Upper lobe of left lung (tissue), 4 donors: Measurements from ENCODE around the gene BEX4.

Experiments used
- CTCF ChIP-seq, 6 experiments: fragments of 450-650 bp in 4 of 6; fragments of 200-600 bp in 2 of 6; sonication (generic) in 2 of 6; IDR thresholded peaks; one replicate each; pipeline ENCODE4 v1.5.1; 2016 to 2019; ENCODE audit warnings: antibody characterized with exemption in 6 of 6
- POLR2A ChIP-seq, 4 donors: fragments of 450-650 bp; IDR thresholded peaks; one replicate each; pipeline ENCODE4 v1.5.1; 2016 to 2017; ENCODE audit warnings: antibody characterized with exemption in 4 of 4, mild to moderate bottlenecking in 2 of 4

GRCh38 chrX:103201041-103201440, 13.9 kb upstream of the BEX4 start:
- TF ChIP-seq POLR2A (IDR thresholded peaks at IDR 0.05), result no peak
- no peak for TF ChIP-seq CTCF (IDR thresholded peaks at IDR 0.05)
